NCI-H2081 (cell line): Measurements from ENCODE around the gene DEFB114.

Experiments used
- DNase-seq, 2 experiments: peaks; one replicate each; lab custom pipeline; 2025; lab: John Stamatoyannopoulos, UW

The DEFB114 gene

GRCh38 chr6:49935387-49935786 lies 28.6 kb downstream of the DEFB114 start:
- DNase-seq, result no peak

DNA sequence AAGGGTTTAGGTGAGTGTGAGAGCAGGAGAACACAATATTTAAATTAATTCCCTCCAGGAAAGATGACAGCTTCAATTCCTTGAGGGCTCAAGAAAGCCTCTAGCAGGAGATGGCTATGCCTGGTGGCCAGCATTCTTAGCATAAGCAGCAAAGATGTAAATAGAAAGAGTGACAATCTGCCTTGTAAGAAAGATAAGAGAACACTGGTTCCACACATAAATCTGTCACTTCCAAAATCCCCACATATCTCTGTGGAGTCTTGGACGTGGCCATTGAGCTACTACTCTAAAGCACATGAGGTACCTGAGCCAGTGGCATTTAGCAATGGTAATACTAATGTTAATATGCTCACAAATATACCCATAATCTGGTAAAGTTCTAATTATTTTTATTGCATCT lies 29.2 kb downstream of the DEFB114 start:
- no peak for DNase-seq

DNA sequence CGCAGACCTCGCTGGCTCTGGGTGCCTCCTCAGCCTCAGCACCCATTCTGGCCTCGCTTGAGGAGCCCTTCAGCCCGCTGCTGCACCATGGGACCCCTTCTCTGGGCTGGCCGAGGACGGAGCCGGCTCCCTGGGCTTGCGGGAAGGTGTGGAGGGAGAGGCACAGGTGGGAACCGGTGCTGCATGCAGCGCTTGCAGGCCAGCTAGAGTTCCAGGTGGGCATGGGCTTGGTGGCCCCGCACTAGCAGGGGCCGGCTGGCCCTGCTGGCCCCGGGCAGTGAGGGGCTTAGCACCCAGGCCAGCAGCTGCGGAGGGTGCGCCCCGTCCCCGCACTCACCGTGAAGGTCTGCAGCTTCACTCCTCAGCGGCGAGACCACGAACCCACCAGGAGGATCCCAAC lies 30.4 kb downstream of the DEFB114 start:
- DNase-seq, result no peak

DNA sequence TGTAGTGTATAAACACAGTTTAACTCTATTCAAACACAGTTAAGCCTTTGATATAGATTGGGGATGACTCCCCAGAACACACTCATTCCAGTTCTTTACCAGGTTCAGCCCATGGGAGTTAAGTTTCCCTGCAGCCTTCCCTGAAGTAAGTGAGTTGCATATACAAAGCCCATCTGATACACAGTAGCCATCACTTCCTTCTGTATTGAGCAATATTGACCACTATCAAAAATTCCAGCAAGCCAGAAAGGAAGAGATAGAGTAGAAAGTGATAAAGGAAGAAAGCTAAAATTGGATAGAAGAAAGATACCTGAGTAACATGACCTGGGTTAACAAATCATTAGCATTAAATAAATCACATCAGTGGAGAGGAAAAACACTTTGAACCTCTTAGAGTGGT lies 34.6 kb downstream of the DEFB114 start:
- DNase-seq, result no peak

DNA sequence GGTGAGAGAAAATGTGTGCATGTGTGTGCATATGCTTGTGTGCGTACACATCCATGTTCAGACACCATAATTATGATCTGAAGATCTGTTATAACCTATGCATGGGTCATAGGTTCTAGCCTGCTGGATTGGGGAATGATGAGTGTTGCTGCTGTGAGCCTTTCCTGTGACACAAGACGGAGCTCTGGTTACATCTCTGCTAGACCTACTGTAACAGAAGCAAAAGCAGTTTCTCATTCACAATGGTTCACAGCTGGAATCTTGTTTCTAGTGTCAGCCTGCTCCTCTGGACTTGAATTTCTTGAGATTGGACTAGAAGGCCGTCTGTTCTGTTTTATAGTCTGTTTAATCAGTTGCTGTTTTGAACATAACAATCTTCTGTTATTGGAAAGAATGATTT lies 40.1 kb downstream of the DEFB114 start:
- no peak for DNase-seq

GRCh38 chr6:49919935-49920644 lies 43.9 kb downstream of the DEFB114 start:
- no peak for DNase-seq

DNA sequence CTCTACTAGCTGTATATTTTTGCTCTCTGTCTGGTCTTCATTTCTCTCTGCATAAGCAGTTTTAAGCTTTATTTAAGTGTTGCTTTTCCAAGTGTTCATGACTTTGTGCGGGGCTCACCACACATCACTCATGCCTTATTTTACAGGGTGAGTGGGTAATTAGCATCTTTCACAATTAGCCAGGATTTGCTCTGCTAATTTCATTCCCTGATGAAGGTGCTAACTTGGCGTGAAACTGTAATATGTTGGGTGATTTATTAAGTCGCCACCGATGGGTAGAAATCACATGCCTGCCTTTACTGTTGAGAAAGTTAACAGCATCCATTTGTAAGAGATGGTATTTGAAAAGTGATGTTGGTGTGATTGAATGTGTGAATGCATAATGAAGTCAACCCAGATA lies 44.7 kb downstream of the DEFB114 start:
- no peak for DNase-seq

DNA sequence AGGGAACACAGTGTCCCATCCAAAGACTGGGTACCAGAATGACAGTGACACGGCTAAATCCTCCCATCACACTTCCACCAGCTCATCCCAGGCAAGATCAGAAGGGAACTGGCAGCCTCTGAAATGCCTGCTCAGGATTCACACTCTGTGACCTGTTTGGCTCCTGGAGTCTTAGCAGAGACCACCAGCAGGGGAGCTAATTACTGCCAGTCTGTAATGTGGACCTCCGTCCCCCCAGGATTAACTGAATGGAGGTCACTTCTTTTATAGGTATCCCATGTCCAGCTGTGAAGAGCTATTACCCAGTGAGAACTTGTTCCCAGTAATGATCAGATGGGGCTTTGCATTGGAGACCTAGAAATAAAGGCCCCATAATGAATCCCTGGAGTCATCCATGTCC lies 45.2 kb downstream of the DEFB114 start:
- no peak for DNase-seq

DNA sequence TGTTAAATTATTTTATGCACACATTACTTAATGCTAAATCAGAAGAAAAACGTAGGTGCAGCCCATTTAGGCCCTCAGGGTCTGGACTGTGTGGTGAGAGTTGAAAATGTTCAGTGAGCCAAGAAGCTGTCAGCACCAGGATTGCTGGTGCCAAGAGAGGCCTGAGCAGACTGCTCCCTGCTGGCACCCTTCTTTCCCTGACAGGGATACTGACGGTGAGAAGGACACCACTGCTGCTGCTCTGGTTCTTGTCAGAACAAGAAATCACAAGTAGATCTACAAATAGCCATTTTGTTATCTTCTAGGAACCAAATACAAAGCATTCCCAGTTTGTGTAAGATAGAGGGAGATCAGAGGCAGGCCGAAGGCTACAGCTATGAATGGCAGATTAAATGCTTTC lies 48.9 kb downstream of the DEFB114 start:
- peak; percentile 22 to 66 for DNase-seq

GRCh38 chr6:49913636-49914375 lies 50.2 kb downstream of the DEFB114 start:
- DNase-seq, result peak in 1 of 2 experiments; percentile 47

DNA sequence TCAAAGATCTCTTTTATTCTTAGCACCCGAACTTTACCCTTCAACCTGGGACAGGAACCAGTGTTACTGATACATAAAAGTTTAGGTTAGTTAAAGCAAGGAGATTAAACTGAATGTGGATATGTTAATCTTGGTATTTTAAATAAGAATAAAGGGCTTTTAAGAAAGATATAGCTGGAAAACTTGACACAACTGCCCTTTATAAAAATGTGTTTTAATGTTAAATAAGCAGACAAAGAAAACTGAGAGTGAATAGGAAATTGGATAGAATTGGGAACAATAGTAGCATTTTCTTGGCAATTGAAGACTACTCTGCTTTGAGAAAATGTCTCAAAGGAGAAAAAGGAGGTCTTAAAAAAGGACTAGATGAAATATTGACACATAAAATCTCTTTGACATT lies 51.8 kb downstream of the DEFB114 start:
- DNase-seq, result no peak

- DNase-seq, result no peak
Measured at GRCh38 chr6:49911252-49911651, 52.7 kb downstream of the DEFB114 start.
